Keratinocyte (primary cell): ENCODE measurements around the gene SHC3.

Experiments used
- EZH2 ChIP-seq: IDR thresholded peaks from one replicate; pipeline ENCODE4 v1.6.1; 2012; ENCODE audit warnings: inconsistent platforms, mild to moderate bottlenecking, low read length, moderate library complexity
- TF ChIP-seq, protein P1 (sequence below), 3 experiments: IDR thresholded peaks in 1 of 3; conservative IDR thresholded peaks in 1 of 3; optimal IDR thresholded peaks in 1 of 3; 2 replicates in 2 of 3; 3 replicates in 1 of 3; pipeline versions ENCODE3 to v1.5.1; 2011; ENCODE audit warnings: low read length in 3 of 3, mild to moderate bottlenecking in 3 of 3, moderate library complexity in 2 of 3, control low read depth in 1 of 3, inconsistent platforms in 1 of 3; ENCODE audit not compliant: insufficient read depth in 2 of 3; ENCODE audit errors: extremely low read depth in 1 of 3

DNA sequence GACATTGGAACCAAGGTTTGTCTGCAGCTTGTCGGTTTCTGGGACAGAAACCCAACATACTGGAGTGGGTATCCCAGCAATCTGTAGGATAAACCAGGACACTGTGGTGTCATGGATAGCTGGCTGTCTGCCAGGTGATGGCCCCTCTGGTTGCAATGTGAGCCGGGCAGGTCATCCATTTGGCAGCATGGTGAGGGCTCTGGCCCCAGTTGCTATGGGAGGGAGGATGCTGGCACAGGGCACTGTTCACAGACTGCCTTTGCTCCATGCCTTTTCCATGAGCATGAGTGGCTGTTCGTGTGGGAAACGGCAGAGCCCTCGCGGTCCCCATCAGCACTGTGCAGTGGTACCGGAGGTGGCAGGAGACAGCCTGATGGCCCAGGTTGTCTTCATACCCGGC is 181.0 kb downstream of the SHC3 start:
- no peak for TF ChIP-seq EZH2
- TF ChIP-seq, protein P1, sequence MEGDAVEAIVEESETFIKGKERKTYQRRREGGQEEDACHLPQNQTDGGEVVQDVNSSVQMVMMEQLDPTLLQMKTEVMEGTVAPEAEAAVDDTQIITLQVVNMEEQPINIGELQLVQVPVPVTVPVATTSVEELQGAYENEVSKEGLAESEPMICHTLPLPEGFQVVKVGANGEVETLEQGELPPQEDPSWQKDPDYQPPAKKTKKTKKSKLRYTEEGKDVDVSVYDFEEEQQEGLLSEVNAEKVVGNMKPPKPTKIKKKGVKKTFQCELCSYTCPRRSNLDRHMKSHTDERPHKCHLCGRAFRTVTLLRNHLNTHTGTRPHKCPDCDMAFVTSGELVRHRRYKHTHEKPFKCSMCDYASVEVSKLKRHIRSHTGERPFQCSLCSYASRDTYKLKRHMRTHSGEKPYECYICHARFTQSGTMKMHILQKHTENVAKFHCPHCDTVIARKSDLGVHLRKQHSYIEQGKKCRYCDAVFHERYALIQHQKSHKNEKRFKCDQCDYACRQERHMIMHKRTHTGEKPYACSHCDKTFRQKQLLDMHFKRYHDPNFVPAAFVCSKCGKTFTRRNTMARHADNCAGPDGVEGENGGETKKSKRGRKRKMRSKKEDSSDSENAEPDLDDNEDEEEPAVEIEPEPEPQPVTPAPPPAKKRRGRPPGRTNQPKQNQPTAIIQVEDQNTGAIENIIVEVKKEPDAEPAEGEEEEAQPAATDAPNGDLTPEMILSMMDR (optimal IDR thresholded peaks at IDR 0.05 in 1 of 3, IDR thresholded peaks at IDR 0.05 in 1 of 3, conservative IDR thresholded peaks at IDR 0.05 in 1 of 3; ENCODE audit: extremely low read depth in 1 of 3, insufficient read depth in 2 of 3, low read length in 3 of 3), result no peak
